Measurements from ENCODE around the gene HOXC12. TPM values are rescaled to one million over a fixed set of nuclear protein-coding genes. Genes with fewer than 3 reads are reported as not detected.

The HOXC12 gene
- polyA plus RNA-seq, 1 of the 3 experiments (the other 2 are of a cell fraction): not detected

DNA sequence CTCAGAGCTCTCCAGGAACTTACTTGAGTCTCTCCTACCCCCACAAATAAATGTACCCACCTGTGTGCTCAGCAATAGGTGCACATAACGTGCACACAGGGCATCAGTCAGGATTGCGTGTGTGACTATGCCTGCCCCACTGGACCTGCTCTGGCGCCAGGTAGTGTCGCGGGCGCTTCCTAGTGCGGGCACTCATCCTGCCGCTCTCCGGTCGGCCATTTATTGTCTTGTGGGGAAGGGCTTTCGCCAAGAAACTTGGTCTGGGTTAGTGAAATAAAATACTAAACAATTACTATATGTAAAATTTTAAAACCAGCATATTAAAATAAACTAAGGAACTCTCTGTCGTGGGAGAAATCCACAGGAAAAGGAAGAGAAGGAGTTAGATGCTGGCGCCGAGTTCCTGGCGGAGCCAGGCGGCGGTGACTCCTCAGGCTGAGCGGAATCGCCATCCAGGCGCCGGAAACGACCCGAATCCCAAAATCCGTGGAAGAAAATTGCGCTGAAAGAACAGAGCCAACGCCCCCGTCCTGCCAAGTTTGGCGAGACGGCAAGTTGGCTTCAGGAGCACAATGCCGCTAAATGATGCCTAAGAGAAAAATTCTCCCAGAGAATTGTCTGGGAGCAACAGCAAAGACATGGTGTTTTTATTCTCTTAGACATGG is 24.0 kb upstream of the HOXC12 start:
- Histone ChIP-seq H3K9me3 (no peaks in the 10 kb centered on the region), H3K27ac (ENCODE audit: low read depth in 2 of 2, low read length in 1 of 2) (no peak overlapping the region), H4K20me1 (ENCODE audit: insufficient read depth) (no peaks in the 10 kb centered on the region), H3K4me3 (ENCODE audit: low read depth in 2 of 2, low read length in 1 of 2) (no peak overlapping the region), H3K9ac (no peak overlapping the region), H3K27me3 (ENCODE audit: insufficient read depth) (peaks cover 97% of the 10 kb centered on the region), H3K4me1 (ENCODE audit: control insufficient read depth in 1 of 2, insufficient read depth in 2 of 2, low read depth in 1 of 2, low read length in 1 of 2) (no peaks in the 10 kb centered on the region), H2AFZ (ENCODE audit: low read depth) (no peak overlapping the region), H3K4me2 (no peak overlapping the region), H3F3A (replicated peaks; ENCODE audit: insufficient read depth) (no peaks in the 10 kb centered on the region), H3K79me2 (ENCODE audit: insufficient read depth) (no peaks in the 10 kb centered on the region), H3K9me2 (no peaks in the 10 kb centered on the region), H3K36me3 (replicated peaks in 1 of 2; ENCODE audit: control insufficient read depth in 1 of 2, insufficient read depth in 2 of 2, low read length in 1 of 2) (no peaks in the 10 kb centered on the region)
- 21% methylated on average over 28 of the region's 30 CpGs for WGBS (ENCODE audit: low lambda C conversion rate)
- no peak for DNase-seq
- TF ChIP-seq TAF1 (IDR thresholded peaks at IDR 0.05; ENCODE audit: borderline replicate concordance, low read depth, low read length) (no peak), MXI1 (IDR thresholded peaks at IDR 0.05; ENCODE audit: low read depth, low read length) (no peak), CHD2 (IDR thresholded peaks at IDR 0.05; ENCODE audit: low read length, partially characterized antibody) (no peak), SMC3 (IDR thresholded peaks at IDR 0.05; ENCODE audit: low read depth, low read length) (no peak), FOXJ3 (CRISPR knock-in tag; IDR thresholded peaks at IDR 0.05) (no peak), RXRA (IDR thresholded peaks at IDR 0.05; ENCODE audit: borderline replicate concordance, low read depth) (no peak), NRF1 (IDR thresholded peaks at IDR 0.05; ENCODE audit: low read depth, low read length) (no peak), TEAD4 (IDR thresholded peaks at IDR 0.05; ENCODE audit: borderline replicate concordance, insufficient read depth) (no peak), RAD21 (IDR thresholded peaks at IDR 0.05; ENCODE audit: low read length) (no peak), RCOR1 (IDR thresholded peaks at IDR 0.05; ENCODE audit: low read length) (no peak), FOXM1 (IDR thresholded peaks at IDR 0.05; ENCODE audit: low read depth) (no peak), NFIC (IDR thresholded peaks at IDR 0.05; ENCODE audit: borderline replicate concordance) (no peak), PBX3 (IDR thresholded peaks at IDR 0.05) (no peak), EP300 (IDR thresholded peaks at IDR 0.05; ENCODE audit: borderline replicate concordance in 1 of 2, low read depth in 1 of 2, low read length in 1 of 2) (no peak), SIN3A (IDR thresholded peaks at IDR 0.05; ENCODE audit: borderline replicate concordance, low read depth, low read length) (no peak), GABPA (IDR thresholded peaks at IDR 0.05; ENCODE audit: low read depth) (no peak), CTCF (IDR thresholded peaks at IDR 0.05) (no peak)
- TF ChIP-seq, protein P1, sequence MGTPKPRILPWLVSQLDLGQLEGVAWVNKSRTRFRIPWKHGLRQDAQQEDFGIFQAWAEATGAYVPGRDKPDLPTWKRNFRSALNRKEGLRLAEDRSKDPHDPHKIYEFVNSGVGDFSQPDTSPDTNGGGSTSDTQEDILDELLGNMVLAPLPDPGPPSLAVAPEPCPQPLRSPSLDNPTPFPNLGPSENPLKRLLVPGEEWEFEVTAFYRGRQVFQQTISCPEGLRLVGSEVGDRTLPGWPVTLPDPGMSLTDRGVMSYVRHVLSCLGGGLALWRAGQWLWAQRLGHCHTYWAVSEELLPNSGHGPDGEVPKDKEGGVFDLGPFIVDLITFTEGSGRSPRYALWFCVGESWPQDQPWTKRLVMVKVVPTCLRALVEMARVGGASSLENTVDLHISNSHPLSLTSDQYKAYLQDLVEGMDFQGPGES (IDR thresholded peaks at IDR 0.05; ENCODE audit: low read depth, low read length): no peak
- TF ChIP-seq, protein P2, sequence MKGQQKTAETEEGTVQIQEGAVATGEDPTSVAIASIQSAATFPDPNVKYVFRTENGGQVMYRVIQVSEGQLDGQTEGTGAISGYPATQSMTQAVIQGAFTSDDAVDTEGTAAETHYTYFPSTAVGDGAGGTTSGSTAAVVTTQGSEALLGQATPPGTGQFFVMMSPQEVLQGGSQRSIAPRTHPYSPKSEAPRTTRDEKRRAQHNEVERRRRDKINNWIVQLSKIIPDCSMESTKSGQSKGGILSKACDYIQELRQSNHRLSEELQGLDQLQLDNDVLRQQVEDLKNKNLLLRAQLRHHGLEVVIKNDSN (IDR thresholded peaks at IDR 0.05; ENCODE audit: borderline replicate concordance, low read depth): no peak
- ChIA-PET CTCF (no interaction called here), POLR2A (no interaction called here)
